HG03103 (cell line): Measurements from ENCODE around the gene EHMT1.

Source experiments
- ATAC-seq: cut with Tn5 transposase; IDR thresholded peaks from one replicate; pipeline ENCODE4 v1.9.1; 2021; ENCODE audit warnings: low read depth; ENCODE audit not compliant: unreplicated experiment

Gene EHMT1

GRCh38 chr9:137755261-137755927 is 136.6 kb downstream of the EHMT1 start:
- ATAC-seq = no peak

GRCh38 chr9:137756045-137756744 is 137.4 kb downstream of the EHMT1 start:
- ATAC-seq = no peak

- ATAC-seq = no peak
Observed at GRCh38 chr9:137757139-137757538, 138.3 kb downstream of the EHMT1 start.

GRCh38 chr9:137757613-137758029 is 138.8 kb downstream of the EHMT1 start:
- no peak for ATAC-seq

GRCh38 chr9:137758067-137758466 is 139.3 kb downstream of the EHMT1 start:
- no peak for ATAC-seq

- no peak for ATAC-seq
Observed at GRCh38 chr9:137759117-137759516, 140.3 kb downstream of the EHMT1 start.

- no peak for ATAC-seq
Observed at GRCh38 chr9:137759649-137760321, 141.0 kb downstream of the EHMT1 start.

GRCh38 chr9:137760426-137760825 is 141.6 kb downstream of the EHMT1 start:
- ATAC-seq = no peak

GRCh38 chr9:137761032-137761431 is 142.2 kb downstream of the EHMT1 start:
- no peak for ATAC-seq

- no peak for ATAC-seq
Observed at GRCh38 chr9:137761793-137762192, 143.0 kb downstream of the EHMT1 start.

GRCh38 chr9:137762414-137763061 is 143.7 kb downstream of the EHMT1 start:
- no peak for ATAC-seq

- no peak for ATAC-seq
Observed at GRCh38 chr9:137763271-137763955, 144.6 kb downstream of the EHMT1 start.

- ATAC-seq = no peak
Observed at GRCh38 chr9:137764171-137764671, 145.4 kb downstream of the EHMT1 start.

GRCh38 chr9:137764981-137765380 is 146.2 kb downstream of the EHMT1 start:
- ATAC-seq = no peak

GRCh38 chr9:137765536-137765935 is 146.7 kb downstream of the EHMT1 start:
- no peak for ATAC-seq

- ATAC-seq = no peak
Observed at GRCh38 chr9:137771580-137771979, 152.8 kb downstream of the EHMT1 start.

- ATAC-seq = no peak
Observed at GRCh38 chr9:137772281-137772873, 153.6 kb downstream of the EHMT1 start.

- no peak for ATAC-seq
Observed at GRCh38 chr9:137774775-137775386, 156.1 kb downstream of the EHMT1 start.

GRCh38 chr9:137776306-137776995 is 157.6 kb downstream of the EHMT1 start:
- no peak for ATAC-seq
